ENCODE data around the gene LINC00237. TPM values are rescaled to one million over a fixed set of nuclear protein-coding genes. Genes with fewer than 3 reads are reported as not detected.

The LINC00237 gene
- total RNA-seq, 4 donors from 2014 or later: 0.83 TPM; not detected in 3

DNA sequence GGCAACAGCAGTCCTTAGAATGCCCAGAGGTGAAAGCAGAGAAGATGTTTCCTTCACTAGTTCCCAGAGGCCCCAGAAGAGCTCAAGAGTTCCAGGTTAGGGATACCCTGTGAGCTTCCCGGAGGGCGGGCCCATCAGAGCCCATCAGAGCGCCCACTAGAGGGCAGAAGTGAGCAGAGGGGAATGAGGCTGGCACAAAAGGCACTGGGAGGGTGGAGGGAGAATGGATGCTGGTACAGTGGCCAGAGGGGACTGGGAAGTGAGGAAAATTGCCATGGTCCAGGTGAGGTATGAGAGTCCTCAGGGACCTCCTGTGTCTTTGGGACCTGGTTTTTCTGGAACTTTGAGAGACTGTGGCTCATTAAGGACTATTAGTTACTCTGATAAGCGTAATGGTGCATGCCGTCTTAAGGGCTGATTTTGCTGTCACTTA, 57.3 kb downstream of the LINC00237 start:
- DNase-seq (ENCODE audit: low spot score in 2 of 2): no peak
- Histone ChIP-seq H3K27me3 (peaks cover 25% of the 10 kb centered on the region), H3K9me3 (no peaks in the 10 kb centered on the region), H3K4me3 (no peak overlapping the region), H3K27ac (no peak overlapping the region), H3K36me3 (no peaks in the 10 kb centered on the region), H3K4me1 (no peaks in the 10 kb centered on the region)
- TF ChIP-seq, protein P1, sequence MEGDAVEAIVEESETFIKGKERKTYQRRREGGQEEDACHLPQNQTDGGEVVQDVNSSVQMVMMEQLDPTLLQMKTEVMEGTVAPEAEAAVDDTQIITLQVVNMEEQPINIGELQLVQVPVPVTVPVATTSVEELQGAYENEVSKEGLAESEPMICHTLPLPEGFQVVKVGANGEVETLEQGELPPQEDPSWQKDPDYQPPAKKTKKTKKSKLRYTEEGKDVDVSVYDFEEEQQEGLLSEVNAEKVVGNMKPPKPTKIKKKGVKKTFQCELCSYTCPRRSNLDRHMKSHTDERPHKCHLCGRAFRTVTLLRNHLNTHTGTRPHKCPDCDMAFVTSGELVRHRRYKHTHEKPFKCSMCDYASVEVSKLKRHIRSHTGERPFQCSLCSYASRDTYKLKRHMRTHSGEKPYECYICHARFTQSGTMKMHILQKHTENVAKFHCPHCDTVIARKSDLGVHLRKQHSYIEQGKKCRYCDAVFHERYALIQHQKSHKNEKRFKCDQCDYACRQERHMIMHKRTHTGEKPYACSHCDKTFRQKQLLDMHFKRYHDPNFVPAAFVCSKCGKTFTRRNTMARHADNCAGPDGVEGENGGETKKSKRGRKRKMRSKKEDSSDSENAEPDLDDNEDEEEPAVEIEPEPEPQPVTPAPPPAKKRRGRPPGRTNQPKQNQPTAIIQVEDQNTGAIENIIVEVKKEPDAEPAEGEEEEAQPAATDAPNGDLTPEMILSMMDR (IDR thresholded peaks at IDR 0.05): peak in 1 of 2 donors; percentile 35
- TF ChIP-seq EP300 (IDR thresholded peaks at IDR 0.05): no peak
- WGBS: 66% methylated on average over 5 of the region's 5 CpGs

DNA sequence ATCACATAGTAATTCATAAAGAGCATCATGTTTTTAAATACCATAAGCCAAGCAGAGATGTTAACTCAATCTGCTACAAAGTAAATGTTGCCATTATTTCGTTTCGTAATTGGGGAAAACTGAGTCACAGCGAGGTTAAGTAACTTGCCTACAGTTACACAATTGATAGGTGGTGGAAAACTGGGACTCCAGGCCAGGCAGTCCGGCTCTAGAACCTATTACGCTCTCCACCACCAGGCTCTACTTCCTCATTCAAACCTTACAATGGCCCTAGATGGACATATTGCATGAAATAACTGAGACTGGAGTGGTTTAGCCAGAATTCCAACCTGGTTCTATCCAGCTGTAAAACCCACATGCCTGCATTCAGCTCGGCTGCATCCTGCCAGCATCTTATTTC, 58.2 kb downstream of the LINC00237 start:
- H3K36me3 ChIP-seq: no peaks in the 10 kb centered on the region
- H3K27me3 ChIP-seq: peaks cover 27% of the 10 kb centered on the region
- WGBS: 90% methylated on average over 6 of the region's 6 CpGs
- no peaks in the 10 kb centered on the region for H3K4me1 ChIP-seq
- DNase-seq (ENCODE audit: low spot score in 2 of 2): no peak
- no peak overlapping the region for H3K4me3 ChIP-seq
- TF ChIP-seq POLR2A (IDR thresholded peaks at IDR 0.05) (no peak), EP300 (IDR thresholded peaks at IDR 0.05) (no peak), POLR2AphosphoS5 (IDR thresholded peaks at IDR 0.05) (no peak)
- TF ChIP-seq, protein P1 (IDR thresholded peaks at IDR 0.05): no peak
- no peak overlapping the region for H3K27ac ChIP-seq
- H3K9me3 ChIP-seq: no peaks in the 10 kb centered on the region

DNA sequence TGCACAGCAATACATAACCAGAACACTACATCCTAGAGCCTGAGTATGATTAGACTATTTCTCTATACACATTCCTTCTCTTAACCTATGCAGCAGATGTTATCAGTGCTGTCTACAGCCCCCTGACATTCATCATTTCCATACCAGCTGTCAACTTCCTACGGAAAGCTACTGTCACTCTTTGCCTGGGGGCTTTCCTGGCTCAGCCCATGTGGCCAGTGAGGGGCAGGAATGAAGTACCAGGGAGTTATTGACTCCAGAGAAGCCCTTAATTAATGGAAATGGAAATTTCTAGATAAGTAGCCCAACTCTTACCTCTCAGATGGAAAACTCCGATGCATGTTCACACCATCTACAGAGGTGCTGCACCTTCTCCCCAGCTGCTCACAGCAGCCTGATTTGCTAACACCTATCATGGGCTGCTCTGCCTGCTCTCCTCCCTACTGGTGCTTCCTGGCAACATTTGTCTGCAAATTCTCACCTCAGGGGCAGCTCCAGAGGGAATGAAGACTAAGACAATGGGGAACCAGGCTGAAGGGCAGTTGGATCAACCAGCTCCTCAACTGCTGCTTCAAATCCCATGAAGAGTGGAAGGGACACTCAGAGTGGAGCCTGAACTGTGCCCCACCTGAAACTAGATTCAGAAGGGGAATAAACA, 59.6 kb downstream of the LINC00237 start:
- Histone ChIP-seq H3K4me3 (no peak overlapping the region), H3K27ac (no peak overlapping the region), H3K36me3 (no peaks in the 10 kb centered on the region), H3K9me3 (no peaks in the 10 kb centered on the region), H3K27me3 (peaks cover 21% of the 10 kb centered on the region), H3K4me1 (no peaks in the 10 kb centered on the region)
- no peak for DNase-seq (ENCODE audit: low spot score in 2 of 2)
- 37% methylated on average over 2 of the region's 2 CpGs for WGBS
- TF ChIP-seq POLR2AphosphoS5 (IDR thresholded peaks at IDR 0.05): no peak
- no peak for TF ChIP-seq POLR2A (IDR thresholded peaks at IDR 0.05)
- TF ChIP-seq EP300 (IDR thresholded peaks at IDR 0.05): no peak
- TF ChIP-seq, protein P1 (IDR thresholded peaks at IDR 0.05): no peak

Other genes starting within 250 kb of the LINC00237 start
- 10 to 100 TPM; 14.7 to 43.0 (median 34.0) TPM for gene KIZ, start 19.7 kb upstream of the LINC00237 start, total RNA-seq
- 10 to 100 TPM; 41.3 to 51.0 (median 46.4) TPM for gene XRN2, start 197.0 kb upstream of the LINC00237 start, total RNA-seq